AG04450 (cell line): ENCODE results near the gene ARL15. TPM values are rescaled to one million over a fixed set of nuclear protein-coding genes. Genes with fewer than 3 reads are reported as not detected.

Experiments used
- CTCF ChIA-PET: fragments of 300-600, 350-600 bp; formaldehyde crosslinking; extraction: SDS; loops from one replicate; lab custom pipeline; 2022; ENCODE audit warnings: antibody characterized with exemption, inconsistent platforms; lab: Charles Lee
- POLR2A ChIA-PET: fragments of 350-600 bp; formaldehyde crosslinking; extraction: SDS; loops from one replicate; lab custom pipeline; 2021; ENCODE audit warnings: antibody characterized with exemption, inconsistent platforms; lab: Yijun Ruan, JAX
- DNase-seq: peaks from one replicate; pipeline ENCODE4 v3.0.0-alpha.2; 2011; ENCODE audit warnings: low read depth, low spot score
- H3K27ac ChIP-seq: one replicate; pipeline ENCODE4 v1.5.1; 2012; ENCODE audit warnings: low read depth, low read length, control low read depth
- H3K27me3 ChIP-seq: one replicate; pipeline ENCODE4 v1.6.0; 2012; ENCODE audit warnings: low read length; ENCODE audit not compliant: control insufficient read depth, insufficient read depth
- H3K4me3 ChIP-seq: 2 replicates; pipeline ENCODE4 v1.5.1; 2011; ENCODE audit warnings: mild to moderate bottlenecking, low read depth, low read length, control low read depth
- H3K9me3 ChIP-seq: 2 replicates; pipeline ENCODE4 v1.5.1; 2012; ENCODE audit warnings: low read length; ENCODE audit not compliant: control insufficient read depth, insufficient read depth
- polyA plus RNA-seq: library from polyadenylated mRNA; depleted of rRNA; stranded (reverse); fragments of >200 nt; gene quantifications from 2 replicates; pipeline ENCODE4 v1.2.3, GENCODE V29; 2011
- TF ChIP-seq, protein P1 (sequence below): IDR thresholded peaks from 2 replicates; pipeline ENCODE4 v1.5.1; 2011; ENCODE audit warnings: low read depth, low read length, control low read depth, inconsistent platforms

ARL15 gene
- polyA plus RNA-seq, 1 experiment: 16.0 TPM

DNA sequence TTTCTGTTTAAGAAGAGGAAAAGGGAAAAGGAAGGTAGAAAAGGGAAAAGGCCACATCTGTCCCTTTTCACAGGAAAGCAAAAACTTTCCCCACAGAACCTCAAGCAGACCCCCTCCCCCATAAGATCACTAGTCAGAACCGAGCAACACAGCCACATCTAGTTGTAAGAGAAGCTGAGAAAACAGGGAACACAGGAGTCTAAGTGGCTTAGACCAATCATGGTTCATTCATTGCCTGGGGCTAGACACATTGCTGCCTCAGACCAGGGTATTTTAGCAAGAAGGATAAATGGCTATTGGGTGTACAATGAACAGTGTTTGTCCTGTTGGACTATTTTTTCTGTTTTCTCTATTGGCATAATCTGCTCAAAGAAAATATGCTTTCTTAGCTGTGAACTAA, 98.0 kb downstream of the ARL15 start:
- H3K27me3 ChIP-seq: no peaks in the 10 kb centered on the region
- H3K9me3 ChIP-seq: no peaks in the 10 kb centered on the region
- ChIA-PET CTCF (interaction anchor here (0.6 to 1.9 kb wide), 2 partner anchors 15 to 251 kb away, joined by 6 to 10 read pairs; no protein-coding TSS in a partner anchor), POLR2A (interaction anchor here (0.6 kb wide), 1 partner anchor 731 kb away, joined by 4 read pairs; no protein-coding TSS in a partner anchor)
- DNase-seq: no peak
- TF ChIP-seq, protein P1, sequence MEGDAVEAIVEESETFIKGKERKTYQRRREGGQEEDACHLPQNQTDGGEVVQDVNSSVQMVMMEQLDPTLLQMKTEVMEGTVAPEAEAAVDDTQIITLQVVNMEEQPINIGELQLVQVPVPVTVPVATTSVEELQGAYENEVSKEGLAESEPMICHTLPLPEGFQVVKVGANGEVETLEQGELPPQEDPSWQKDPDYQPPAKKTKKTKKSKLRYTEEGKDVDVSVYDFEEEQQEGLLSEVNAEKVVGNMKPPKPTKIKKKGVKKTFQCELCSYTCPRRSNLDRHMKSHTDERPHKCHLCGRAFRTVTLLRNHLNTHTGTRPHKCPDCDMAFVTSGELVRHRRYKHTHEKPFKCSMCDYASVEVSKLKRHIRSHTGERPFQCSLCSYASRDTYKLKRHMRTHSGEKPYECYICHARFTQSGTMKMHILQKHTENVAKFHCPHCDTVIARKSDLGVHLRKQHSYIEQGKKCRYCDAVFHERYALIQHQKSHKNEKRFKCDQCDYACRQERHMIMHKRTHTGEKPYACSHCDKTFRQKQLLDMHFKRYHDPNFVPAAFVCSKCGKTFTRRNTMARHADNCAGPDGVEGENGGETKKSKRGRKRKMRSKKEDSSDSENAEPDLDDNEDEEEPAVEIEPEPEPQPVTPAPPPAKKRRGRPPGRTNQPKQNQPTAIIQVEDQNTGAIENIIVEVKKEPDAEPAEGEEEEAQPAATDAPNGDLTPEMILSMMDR: no peak
- no peak overlapping the region for H3K27ac ChIP-seq
- H3K4me3 ChIP-seq: no peak overlapping the region

DNA sequence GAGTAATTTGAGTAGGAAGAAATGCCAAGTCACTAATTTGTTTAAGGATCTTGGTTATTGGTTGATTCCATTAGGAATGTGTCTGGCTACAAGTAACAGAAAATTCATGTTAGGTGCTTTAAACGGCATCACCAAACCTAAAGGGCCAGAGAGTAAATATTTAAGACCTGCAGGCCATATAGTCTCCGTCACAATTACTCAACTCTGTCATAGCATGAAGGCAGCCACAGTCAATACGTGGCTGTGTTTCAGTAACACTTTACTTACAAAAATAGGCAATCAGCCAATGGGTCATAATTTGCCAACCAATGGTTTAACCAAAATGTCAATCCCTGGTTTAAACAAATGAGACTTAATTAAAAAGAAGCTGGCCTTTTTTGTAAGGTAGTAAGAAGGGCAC, 98.5 kb downstream of the ARL15 start:
- ChIA-PET POLR2A (no interaction called here), CTCF (no interaction called here)
- DNase-seq: no peak
- no peaks in the 10 kb centered on the region for H3K27me3 ChIP-seq
- H3K4me3 ChIP-seq: no peak overlapping the region
- TF ChIP-seq, protein P1: no peak
- no peak overlapping the region for H3K27ac ChIP-seq
- H3K9me3 ChIP-seq: no peaks in the 10 kb centered on the region

DNA sequence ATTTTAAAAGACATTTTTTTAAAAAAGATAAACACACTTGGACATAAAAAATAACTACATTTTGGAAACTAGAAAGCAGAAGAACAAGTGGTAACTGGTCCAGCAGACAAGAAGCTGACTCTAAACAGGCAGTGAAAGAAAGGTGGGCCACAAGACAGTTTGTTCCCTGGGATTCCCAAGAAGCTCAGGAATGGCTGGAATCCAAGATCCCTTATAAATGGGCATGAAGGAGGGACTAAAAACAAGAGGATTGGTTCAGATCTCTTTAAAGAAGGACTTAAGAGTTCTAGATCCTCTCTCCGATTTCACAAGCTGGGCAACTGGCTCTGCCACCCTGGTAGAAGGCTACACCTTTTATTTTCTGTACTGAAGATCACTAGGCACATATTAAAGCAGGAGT, 102.8 kb downstream of the ARL15 start:
- no peak overlapping the region for H3K4me3 ChIP-seq
- no peaks in the 10 kb centered on the region for H3K27me3 ChIP-seq
- POLR2A ChIA-PET: no interaction called here
- TF ChIP-seq, protein P1: no peak
- CTCF ChIA-PET: interaction anchor here (1.0 kb wide), 1 partner anchor 12 kb away, joined by 3 read pairs; no protein-coding TSS in a partner anchor
- H3K27ac ChIP-seq: no peak overlapping the region
- no peak for DNase-seq
- H3K9me3 ChIP-seq: no peaks in the 10 kb centered on the region

DNA sequence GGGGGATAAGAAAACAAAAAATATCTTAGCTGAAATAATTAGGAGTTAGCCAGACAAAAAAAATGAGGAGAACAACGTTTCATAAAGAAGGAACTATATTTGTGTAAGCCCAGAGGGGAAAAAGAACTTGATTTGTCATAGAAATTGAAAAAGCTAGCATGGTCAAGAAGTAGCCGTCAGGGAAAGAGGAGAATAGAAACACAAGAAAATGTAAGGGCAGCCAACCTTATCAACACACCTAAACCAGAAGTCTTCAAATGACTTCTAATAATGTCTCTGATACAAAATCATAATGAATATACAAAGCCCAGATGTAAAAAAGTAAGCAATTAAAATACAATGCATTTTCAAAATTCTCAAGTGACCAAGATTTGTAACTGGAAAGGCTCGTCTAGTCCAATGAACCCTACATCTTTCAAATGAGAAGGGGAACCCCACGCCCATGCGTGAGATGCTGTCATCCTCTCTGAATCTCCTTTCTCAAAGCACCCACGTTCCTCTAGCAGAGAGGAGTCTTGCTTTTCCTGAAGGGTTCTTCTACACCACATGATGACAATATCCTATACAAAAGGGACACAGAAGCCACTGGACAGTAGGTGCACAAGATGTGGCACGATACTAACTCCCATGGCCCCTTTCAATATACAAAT, 103.7 kb downstream of the ARL15 start:
- TF ChIP-seq, protein P1: no peak

DNA sequence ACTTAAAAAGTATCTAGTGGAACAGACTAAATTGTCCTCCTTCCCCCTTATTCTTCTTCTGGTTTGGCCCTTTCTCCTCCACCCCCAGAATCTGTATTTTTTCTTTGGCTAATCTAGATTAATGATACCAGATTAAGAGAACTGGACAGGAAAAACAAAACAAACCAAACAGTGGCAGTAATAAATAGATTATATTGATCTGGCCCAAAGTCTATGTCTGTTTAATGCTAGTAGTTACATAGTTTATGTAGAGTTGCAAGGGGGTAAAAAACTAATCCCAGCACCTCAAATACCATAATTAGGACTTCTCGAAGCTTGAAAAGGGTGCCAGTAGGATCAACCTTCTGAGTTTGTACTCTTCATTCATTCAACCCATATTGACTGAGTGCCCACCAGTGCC, 104.5 kb downstream of the ARL15 start:
- POLR2A ChIA-PET: no interaction called here
- no peak overlapping the region for H3K4me3 ChIP-seq
- CTCF ChIA-PET: no interaction called here
- TF ChIP-seq, protein P1: no peak
- H3K9me3 ChIP-seq: peaks cover 4% of the 10 kb centered on the region; the same call in 1 of the 2 replicates
- no peaks in the 10 kb centered on the region for H3K27me3 ChIP-seq
- no peak overlapping the region for H3K27ac ChIP-seq
- no peak for DNase-seq

More for the DNA sequence above, 103.7 kb downstream of the ARL15 start:
- Histone ChIP-seq H3K27me3 (no peaks in the 10 kb centered on the region), H3K27ac (no peak overlapping the region), H3K9me3 (peaks cover 4% of the 10 kb centered on the region; the same call in 1 of the 2 replicates), H3K4me3 (no peak overlapping the region)
- POLR2A ChIA-PET: no interaction called here
- CTCF ChIA-PET: no interaction called here
- DNase-seq: no peak
